IgD-negative memory B cell (primary cell): Measurements from ENCODE around the gene ZWILCH. TPM values are rescaled to one million over a fixed set of nuclear protein-coding genes. Genes with fewer than 3 reads are reported as not detected.
"Not testable (repeated sequence)": the region's sequence is repeated elsewhere in the genome, so short reads cannot be mapped to it uniquely, and the experiment has no call there.

Source experiments
- H3K27ac Mint-ChIP-seq, 3 donors: one replicate each; pipeline ENCODE4 v1.8.0; 2020 to 2022; ENCODE audit warnings: mild to moderate bottlenecking in 3 of 3, mixed read lengths in 3 of 3, moderate library complexity in 1 of 3
- H3K27me3 Mint-ChIP-seq: one replicate; pipeline ENCODE4 v1.8.0; 2021; ENCODE audit warnings: mixed read lengths
- H3K36me3 Mint-ChIP-seq: one replicate; pipeline ENCODE4 v1.8.0; 2020; ENCODE audit warnings: mild to moderate bottlenecking, mixed read lengths
- H3K4me1 Mint-ChIP-seq, 3 donors: one replicate each; pipeline ENCODE4 v1.8.0; 2020 to 2022; ENCODE audit warnings: mixed read lengths in 3 of 3, mild to moderate bottlenecking in 1 of 3
- H3K4me3 Mint-ChIP-seq, 4 donors: one replicate each; pipeline ENCODE4 v1.8.0; 2020 to 2022; ENCODE audit warnings: mild to moderate bottlenecking in 4 of 4, mixed read lengths in 4 of 4, moderate library complexity in 3 of 4
- H3K9me3 Mint-ChIP-seq, 3 donors: one replicate each; pipeline ENCODE4 v1.8.0; 2020 to 2021; ENCODE audit warnings: mixed read lengths in 3 of 3, mild to moderate bottlenecking in 1 of 3
- polyA plus RNA-seq: library from polyadenylated mRNA; unstranded; fragments of 300-500 nt; fragmentation: Illumina TruSeq; gene quantifications from one replicate; pipeline ENCODE4 v1.2.3, GENCODE V29; 2021

Gene ZWILCH
- polyA plus RNA-seq, 1 donor from 2014 or later, result 8.0 TPM

DNA sequence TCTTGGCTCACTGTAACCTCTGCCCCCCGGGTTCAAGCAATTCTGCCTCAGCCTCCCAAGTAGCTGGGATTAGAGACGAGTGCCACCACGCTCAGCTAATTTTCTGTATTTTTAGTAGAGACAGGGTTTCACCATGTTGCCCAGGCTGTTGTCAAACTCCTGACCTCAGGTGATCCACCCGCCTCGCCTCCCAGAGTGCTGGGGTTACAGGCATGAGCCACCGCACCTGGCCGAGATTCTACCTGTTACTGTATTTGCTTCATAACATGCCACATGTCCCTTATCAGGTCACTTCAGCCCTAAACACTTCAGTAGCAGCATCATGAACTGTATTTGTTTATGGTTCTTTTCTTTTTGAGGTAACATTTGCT is 68.2 kb downstream of the ZWILCH start:
- Mint-ChIP-seq H3K4me1 (peaks cover 0 to 8% (median 8%) of the 10 kb centered on the region in 3 donors), H3K27ac (no peak overlapping the region), H3K36me3 (no peaks in the 10 kb centered on the region), H3K9me3 (peaks cover 0 to 3% (median 0%) of the 10 kb centered on the region in 3 donors), H3K27me3 (no peaks in the 10 kb centered on the region), H3K4me3 (peak overlapping the region in 1 of 4 donors; percentile 27)

- H3K27ac Mint-ChIP-seq, result no peak overlapping the region
- H3K4me3 Mint-ChIP-seq, result peak overlapping the region in 1 of 4 donors; percentile 27
- H3K4me1 Mint-ChIP-seq, result peaks cover 0 to 8% (median 8%) of the 10 kb centered on the region in 3 donors
- no peaks in the 10 kb centered on the region for H3K27me3 Mint-ChIP-seq
- no peaks in the 10 kb centered on the region for H3K36me3 Mint-ChIP-seq
- peaks cover 0 to 3% (median 0%) of the 10 kb centered on the region in 3 donors for H3K9me3 Mint-ChIP-seq
Observed at GRCh38 chr15:66573719-66574595, 68.8 kb downstream of the ZWILCH start.

DNA sequence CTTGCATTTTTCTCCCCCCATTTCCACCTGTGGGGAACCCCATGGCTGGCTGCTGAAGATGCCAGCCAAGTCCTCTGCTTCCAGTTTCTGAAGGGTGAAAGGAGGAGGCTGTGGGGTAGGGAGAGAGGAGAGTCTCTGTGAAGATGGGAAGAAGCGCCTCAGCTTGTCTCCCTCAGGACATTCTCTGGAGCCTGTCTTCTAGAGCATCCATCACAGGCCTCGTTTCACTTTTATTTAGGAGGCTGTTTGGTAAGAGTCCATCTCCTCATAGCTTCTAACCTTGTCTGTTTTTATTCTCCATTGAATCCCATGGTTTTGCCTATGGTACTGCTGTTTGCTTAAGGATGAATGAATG is 69.4 kb downstream of the ZWILCH start:
- H3K36me3 Mint-ChIP-seq, result no peaks in the 10 kb centered on the region
- peaks cover 0 to 8% (median 8%) of the 10 kb centered on the region in 3 donors for H3K4me1 Mint-ChIP-seq
- H3K9me3 Mint-ChIP-seq, result peaks cover 0 to 3% (median 0%) of the 10 kb centered on the region in 3 donors
- H3K27ac Mint-ChIP-seq, result no peak overlapping the region
- no peak overlapping the region for H3K4me3 Mint-ChIP-seq
- no peaks in the 10 kb centered on the region for H3K27me3 Mint-ChIP-seq

DNA sequence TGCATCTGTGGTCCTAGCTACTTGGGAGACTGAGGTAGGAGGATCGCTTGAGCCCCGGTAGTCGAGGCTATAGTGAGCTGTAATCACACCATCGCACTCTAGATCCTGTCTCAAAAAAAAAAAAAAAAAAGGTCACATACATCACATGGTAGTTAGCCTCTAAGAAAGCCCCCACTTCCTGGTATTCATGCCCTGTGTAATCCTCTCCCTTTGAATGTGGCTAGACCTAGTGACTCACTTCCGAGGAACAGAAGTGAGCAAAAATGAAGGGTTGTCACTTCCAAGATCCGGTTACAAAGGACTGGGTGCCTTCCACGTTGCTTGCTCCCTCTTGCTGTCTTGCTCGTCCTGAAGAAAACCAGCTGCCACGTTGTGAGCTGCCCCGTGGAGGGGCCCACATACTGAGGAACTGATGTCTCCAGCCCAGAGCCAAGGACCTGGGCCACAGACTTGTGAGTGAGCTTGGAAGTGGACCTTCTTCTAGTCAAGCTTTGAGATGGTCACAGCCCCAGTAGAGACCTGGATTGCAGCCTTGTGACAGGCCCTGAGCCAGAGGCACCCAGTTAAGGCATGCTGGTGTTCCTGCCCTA is 73.3 kb downstream of the ZWILCH start:
- H3K4me3 Mint-ChIP-seq, result no peak overlapping the region
- no peaks in the 10 kb centered on the region for H3K27me3 Mint-ChIP-seq
- peaks cover 0 to 1% (median 0%) of the 10 kb centered on the region in 3 donors for H3K9me3 Mint-ChIP-seq
- H3K4me1 Mint-ChIP-seq, result peaks cover 0 to 6% (median 6%) of the 10 kb centered on the region in 3 donors
- no peaks in the 10 kb centered on the region for H3K36me3 Mint-ChIP-seq
- no peak overlapping the region for H3K27ac Mint-ChIP-seq

- no peaks in the 10 kb centered on the region for H3K4me1 Mint-ChIP-seq
- peaks cover 0 to 1% (median 0%) of the 10 kb centered on the region in 3 donors for H3K9me3 Mint-ChIP-seq
- H3K27ac Mint-ChIP-seq, result no peak overlapping the region
- no peaks in the 10 kb centered on the region for H3K27me3 Mint-ChIP-seq
- H3K4me3 Mint-ChIP-seq, result no peak overlapping the region
- H3K36me3 Mint-ChIP-seq, result no peaks in the 10 kb centered on the region
Observed at GRCh38 chr15:66580643-66581042, 75.5 kb downstream of the ZWILCH start.

- Mint-ChIP-seq H3K27me3 (peaks cover 3% of the 10 kb centered on the region), H3K4me3 (no peak overlapping the region), H3K36me3 (no peaks in the 10 kb centered on the region), H3K27ac (no peak overlapping the region), H3K4me1 (no peaks in the 10 kb centered on the region), H3K9me3 (peaks cover 0 to 1% (median 0%) of the 10 kb centered on the region in 3 donors)
Observed at GRCh38 chr15:66581972-66582537, 76.9 kb downstream of the ZWILCH start.

- H3K4me1 Mint-ChIP-seq, result no peaks in the 10 kb centered on the region
- H3K27ac Mint-ChIP-seq, result no peak overlapping the region
- peaks cover 17% of the 10 kb centered on the region for H3K27me3 Mint-ChIP-seq
- H3K9me3 Mint-ChIP-seq, result peaks cover 0 to 1% (median 0%) of the 10 kb centered on the region in 3 donors
- H3K36me3 Mint-ChIP-seq, result no peaks in the 10 kb centered on the region
- H3K4me3 Mint-ChIP-seq, result no peak overlapping the region
Observed at GRCh38 chr15:66586155-66586976, 81.2 kb downstream of the ZWILCH start.

DNA sequence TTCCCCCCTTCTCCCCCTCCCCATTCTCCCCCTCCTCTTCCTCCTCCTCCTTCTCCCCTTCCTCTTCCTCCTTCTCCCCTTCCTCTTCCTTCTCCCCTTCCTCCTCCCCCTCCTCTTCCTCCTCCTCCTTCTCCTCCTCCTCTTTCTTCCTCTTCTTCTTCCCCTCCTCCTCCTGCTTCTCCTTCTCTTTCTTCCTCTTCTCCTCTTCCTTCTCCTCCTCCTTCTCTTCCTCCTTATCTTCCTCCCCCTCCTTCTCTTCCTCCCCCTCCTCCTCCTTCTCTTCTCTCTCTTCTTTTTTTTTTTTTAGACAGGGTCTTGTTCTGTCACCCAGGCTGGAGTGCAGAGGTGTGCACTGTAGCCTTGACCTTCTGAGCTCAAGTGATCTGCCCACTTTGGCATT is 81.9 kb downstream of the ZWILCH start:
- Mint-ChIP-seq H3K27me3 (peaks cover 17% of the 10 kb centered on the region), H3K9me3 (no peaks in the 10 kb centered on the region), H3K4me1 (no peaks in the 10 kb centered on the region), H3K36me3 (no peaks in the 10 kb centered on the region), H3K4me3 (no peak overlapping the region), H3K27ac (no peak overlapping the region)

- Mint-ChIP-seq H3K27me3 (peaks cover 17% of the 10 kb centered on the region), H3K27ac (no peak overlapping the region), H3K36me3 (no peaks in the 10 kb centered on the region), H3K4me1 (no peaks in the 10 kb centered on the region), H3K4me3 (no peak overlapping the region), H3K9me3 (no peaks in the 10 kb centered on the region)
Observed at GRCh38 chr15:66587749-66588148, 82.6 kb downstream of the ZWILCH start.

- H3K4me1 Mint-ChIP-seq, result no peaks in the 10 kb centered on the region
Observed at GRCh38 chr15:66588537-66588936, 83.4 kb downstream of the ZWILCH start.

DNA sequence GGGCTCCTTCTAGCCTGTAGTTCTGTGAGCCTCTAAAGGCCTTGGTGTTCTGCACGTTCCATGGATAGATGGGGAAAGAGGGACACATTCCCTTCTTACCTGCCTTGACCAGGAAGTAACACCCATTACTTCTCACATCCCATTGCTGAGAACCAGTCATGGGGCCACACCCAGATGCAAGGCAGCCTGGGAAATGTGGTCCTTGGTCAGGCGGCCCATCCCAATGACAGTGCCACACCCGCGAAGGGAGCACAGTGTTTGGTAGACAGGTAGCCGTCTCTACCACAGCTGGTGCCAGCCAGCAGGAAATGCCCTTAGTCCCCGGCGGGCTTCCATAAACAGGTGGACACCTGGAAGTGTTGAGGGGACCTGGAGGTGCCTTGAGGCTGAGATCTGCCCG is 83.8 kb downstream of the ZWILCH start:
- no peaks in the 10 kb centered on the region for H3K4me1 Mint-ChIP-seq
- no peaks in the 10 kb centered on the region for H3K36me3 Mint-ChIP-seq

More at GRCh38 chr15:66588537-66588936, 83.4 kb downstream of the ZWILCH start:
- Mint-ChIP-seq H3K27ac (no peak overlapping the region), H3K36me3 (no peaks in the 10 kb centered on the region), H3K27me3 (peaks cover 17% of the 10 kb centered on the region), H3K4me3 (no peak overlapping the region), H3K9me3 (no peaks in the 10 kb centered on the region)

DNA sequence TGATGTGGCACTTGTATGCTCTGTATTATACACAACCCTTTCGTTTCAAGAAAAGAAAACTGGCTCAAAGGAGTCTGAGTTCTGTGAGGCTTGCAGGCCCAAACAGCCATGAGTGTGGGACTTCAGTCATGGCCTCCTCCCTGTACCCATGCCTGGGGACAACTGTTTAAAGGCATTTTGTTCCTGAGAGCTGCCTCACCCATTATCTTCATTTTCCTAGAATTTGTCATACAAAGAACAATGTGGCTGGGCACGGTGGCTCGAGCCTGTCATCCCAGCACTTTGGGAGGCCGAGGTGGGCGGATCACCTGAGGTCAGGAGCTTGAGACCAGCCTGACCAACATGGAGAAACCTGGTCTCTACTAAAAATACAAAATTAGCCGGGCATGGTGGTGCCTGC is 84.3 kb downstream of the ZWILCH start:
- peaks cover 17% of the 10 kb centered on the region for H3K27me3 Mint-ChIP-seq

More for the DNA sequence above, 83.8 kb downstream of the ZWILCH start:
- H3K4me3 Mint-ChIP-seq, result no peak overlapping the region
- peaks cover 17% of the 10 kb centered on the region for H3K27me3 Mint-ChIP-seq
- no peak overlapping the region for H3K27ac Mint-ChIP-seq
- H3K9me3 Mint-ChIP-seq, result no peaks in the 10 kb centered on the region

GRCh38 chr15:66590435-66590834 is 85.3 kb downstream of the ZWILCH start:
- no peak overlapping the region for H3K27ac Mint-ChIP-seq
- no peak overlapping the region for H3K4me3 Mint-ChIP-seq
- H3K36me3 Mint-ChIP-seq, result no peaks in the 10 kb centered on the region
- no peaks in the 10 kb centered on the region for H3K9me3 Mint-ChIP-seq
- peaks cover 17% of the 10 kb centered on the region for H3K27me3 Mint-ChIP-seq
- H3K4me1 Mint-ChIP-seq, result no peaks in the 10 kb centered on the region

More for the DNA sequence above, 84.3 kb downstream of the ZWILCH start:
- H3K27ac Mint-ChIP-seq, H3K4me1 Mint-ChIP-seq, H3K9me3 Mint-ChIP-seq, H3K36me3 Mint-ChIP-seq, H3K4me3 Mint-ChIP-seq: not testable (repeated sequence)

DNA sequence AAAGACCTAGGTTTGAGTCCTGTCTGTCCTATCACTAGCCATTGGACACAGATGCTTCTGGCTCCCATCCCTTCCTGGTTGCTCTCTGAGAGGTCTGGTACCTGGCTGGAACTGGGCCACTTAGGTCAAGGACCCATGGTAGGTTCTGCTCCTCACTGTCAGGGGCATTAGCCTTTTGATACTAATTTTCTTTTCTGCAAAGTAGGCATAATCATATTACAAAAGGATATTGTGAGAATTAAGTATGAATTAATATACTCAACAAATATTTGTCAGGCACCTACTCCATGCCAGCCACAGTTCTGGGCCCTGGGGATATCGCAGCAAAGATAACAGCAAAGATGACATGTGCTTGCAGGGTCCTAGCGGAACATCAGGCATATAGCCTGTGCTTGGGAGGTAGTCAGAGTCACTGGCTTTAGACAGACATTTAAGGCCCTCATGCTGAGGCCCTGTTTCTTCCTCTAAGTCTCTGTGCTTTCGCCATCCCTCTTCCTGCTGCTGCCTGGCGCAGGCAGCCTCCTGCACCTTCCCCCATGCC is 86.3 kb downstream of the ZWILCH start:
- Mint-ChIP-seq H3K4me3 (no peak overlapping the region), H3K9me3 (no peaks in the 10 kb centered on the region), H3K36me3 (no peaks in the 10 kb centered on the region), H3K27me3 (peaks cover 16% of the 10 kb centered on the region), H3K27ac (no peak overlapping the region), H3K4me1 (no peaks in the 10 kb centered on the region)
